ENCODE measurements around the gene TNRC6A. TPM values are rescaled to one million over a fixed set of nuclear protein-coding genes. Genes with fewer than 3 reads are reported as not detected.

The TNRC6A gene
- total RNA-seq, 1 experiment from 2014 or later: 20.3 TPM

DNA sequence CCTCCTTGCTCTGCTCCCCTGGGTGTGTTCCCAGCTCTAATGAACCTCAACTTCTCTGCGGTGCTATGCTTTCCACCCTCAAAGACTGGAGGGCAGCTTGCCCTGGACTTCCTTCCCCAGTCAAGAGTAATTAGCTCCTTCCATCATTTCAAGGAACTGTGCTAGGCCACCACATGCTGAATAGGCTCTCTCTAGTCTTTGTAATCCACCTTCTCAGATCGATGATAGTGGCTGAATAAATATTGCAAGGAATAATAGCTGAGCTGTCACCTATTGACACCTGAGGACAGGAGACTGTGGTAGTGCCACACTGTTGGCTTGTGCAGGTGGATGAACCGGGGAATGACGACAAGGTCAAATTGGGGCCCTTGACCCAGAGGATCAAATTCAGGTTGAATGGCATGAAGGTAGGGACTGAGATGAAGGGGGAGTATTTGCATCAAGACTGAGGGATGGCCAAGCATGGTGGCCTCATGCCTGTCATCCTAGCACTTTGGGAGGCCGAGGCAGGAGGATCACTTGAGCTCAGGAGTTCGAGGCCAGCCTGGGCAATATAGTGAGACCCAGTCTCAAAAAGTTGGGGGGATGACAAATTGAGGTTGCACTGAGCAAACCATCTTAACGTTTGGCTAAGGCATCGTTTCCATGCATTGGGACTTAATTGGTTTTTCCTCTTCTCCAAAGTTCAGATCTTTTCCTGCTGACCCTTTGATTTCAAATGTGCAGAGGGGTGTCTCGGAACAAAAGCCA, 97.5 kb downstream of the TNRC6A start:
- intact Hi-C loops (cut with micrococcal nuclease): no loop called here
- no peaks in the 10 kb centered on the region for H3K4me1 ChIP-seq (ENCODE audit: insufficient read depth, low read length)
- H3K4me3 ChIP-seq (ENCODE audit: low read length): no peak overlapping the region
- no TSS peak for BruUV-seq (replicated peaks)
- H3F3A ChIP-seq (ENCODE audit: low read length, unreplicated experiment): no peaks in the 10 kb centered on the region
- no peak overlapping the region for H3K4me2 ChIP-seq (ENCODE audit: low read length)
- no peaks in the 10 kb centered on the region for H3K79me2 ChIP-seq (ENCODE audit: low read length)
- H4K20me1 ChIP-seq (ENCODE audit: low read length): no peaks in the 10 kb centered on the region
- CTCF ChIA-PET: no interaction called here
- H3K9me3 ChIP-seq (ENCODE audit: low read length): no peaks in the 10 kb centered on the region
- no peak overlapping the region for H3K27ac ChIP-seq (ENCODE audit: low read length)
- H2AFZ ChIP-seq (ENCODE audit: low read length): no peak overlapping the region
- POLR2A ChIA-PET (ENCODE audit: unreplicated experiment): no interaction called here
- peaks cover 4% of the 10 kb centered on the region; the same call in 1 of the 2 replicates for H3K36me3 ChIP-seq (ENCODE audit: low read depth, low read length)
- no peak for ATAC-seq
- no peak overlapping the region for H3K9ac ChIP-seq (ENCODE audit: low read length)
- TF ChIP-seq CTCF (conservative IDR thresholded peaks at IDR 0.05; ENCODE audit: low read depth, low read length): no peak
- DNase-seq: no peak
- no peaks in the 10 kb centered on the region for H3K27me3 ChIP-seq (ENCODE audit: low read length)
- H3K9me2 ChIP-seq (replicated peaks; ENCODE audit: low read length): no peaks in the 10 kb centered on the region

DNA sequence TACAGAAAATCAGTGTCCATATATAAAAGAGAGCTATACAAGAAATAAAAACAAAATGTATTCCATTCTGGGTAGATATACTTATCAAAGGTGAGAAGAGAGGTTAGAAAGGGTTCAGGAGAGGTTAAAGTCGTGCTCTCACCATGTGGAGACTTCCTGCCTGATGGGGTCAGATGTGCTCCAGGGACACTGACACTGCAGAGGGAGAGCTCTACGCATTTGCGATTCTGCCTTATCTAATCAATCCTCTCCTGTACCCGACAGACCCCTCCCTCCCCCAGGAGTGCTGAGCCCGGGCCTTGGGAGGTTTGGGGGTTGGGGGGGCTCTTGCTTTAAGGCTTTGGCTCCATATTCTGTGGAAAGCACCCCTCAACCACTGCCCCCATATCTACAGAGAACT, 99.7 kb downstream of the TNRC6A start:
- ChIA-PET POLR2A (ENCODE audit: unreplicated experiment) (no interaction called here), CTCF (no interaction called here)
- Histone ChIP-seq H4K20me1 (ENCODE audit: low read length) (no peaks in the 10 kb centered on the region), H2AFZ (ENCODE audit: low read length) (no peak overlapping the region), H3K4me3 (ENCODE audit: low read length) (no peak overlapping the region), H3K27ac (ENCODE audit: low read length) (no peak overlapping the region), H3K9me2 (replicated peaks; ENCODE audit: low read length) (no peaks in the 10 kb centered on the region), H3K36me3 (ENCODE audit: low read depth, low read length) (peaks cover 4% of the 10 kb centered on the region; the same call in 1 of the 2 replicates), H3K27me3 (ENCODE audit: low read length) (no peaks in the 10 kb centered on the region), H3K9ac (ENCODE audit: low read length) (no peak overlapping the region), H3K9me3 (ENCODE audit: low read length) (no peaks in the 10 kb centered on the region), H3K4me2 (ENCODE audit: low read length) (no peak overlapping the region), H3K4me1 (ENCODE audit: insufficient read depth, low read length) (peaks cover under 1% of the 10 kb centered on the region; the same call in 1 of the 2 replicates), H3K79me2 (ENCODE audit: low read length) (no peaks in the 10 kb centered on the region), H3F3A (ENCODE audit: low read length, unreplicated experiment) (no peaks in the 10 kb centered on the region)
- DNase-seq: no peak
- TF ChIP-seq EZH2 (IDR thresholded peaks at IDR 0.05; ENCODE audit: low read length, unreplicated experiment) (no peak), CTCF (conservative IDR thresholded peaks at IDR 0.05; ENCODE audit: low read depth, low read length) (no peak), EZH2phosphoT487 (IDR thresholded peaks at IDR 0.05; ENCODE audit: borderline replicate concordance, low read length) (no peak)
- intact Hi-C loops (cut with micrococcal nuclease): no loop called here
- no TSS peak for BruUV-seq (replicated peaks)
- no peak for ATAC-seq

GRCh38 chr16:24833352-24833751, 103.9 kb downstream of the TNRC6A start:
- POLR2A ChIA-PET (ENCODE audit: unreplicated experiment): interaction anchor here (0.6 kb wide), 1 partner anchor 23 kb away, joined by 6 read pairs; no protein-coding TSS in a partner anchor
- intact Hi-C loops (cut with micrococcal nuclease): loop anchor here (10.0 kb wide), 2 partner anchors 71 to 181 kb away; partner anchors contain the start of gene ARHGAP17
- H3K27me3 ChIP-seq (ENCODE audit: low read length): no peaks in the 10 kb centered on the region

More at GRCh38 chr16:24833352-24833751, 103.9 kb downstream of the TNRC6A start:
- Histone ChIP-seq H2AFZ (ENCODE audit: low read length) (no peak overlapping the region), H3K4me3 (ENCODE audit: low read length) (no peak overlapping the region), H3K9me2 (replicated peaks; ENCODE audit: low read length) (no peaks in the 10 kb centered on the region), H3K36me3 (ENCODE audit: low read depth, low read length) (no peaks in the 10 kb centered on the region), H3K9ac (ENCODE audit: low read length) (no peak overlapping the region), H3K4me1 (ENCODE audit: insufficient read depth, low read length) (peaks cover 3% of the 10 kb centered on the region), H3K79me2 (ENCODE audit: low read length) (no peaks in the 10 kb centered on the region), H3K9me3 (ENCODE audit: low read length) (no peaks in the 10 kb centered on the region), H4K20me1 (ENCODE audit: low read length) (no peaks in the 10 kb centered on the region), H3K4me2 (ENCODE audit: low read length) (no peak overlapping the region), H3F3A (ENCODE audit: low read length, unreplicated experiment) (no peaks in the 10 kb centered on the region), H3K27ac (ENCODE audit: low read length) (no peak overlapping the region)
- DNase-seq (no peak), ATAC-seq (no peak)
- no TSS peak for BruUV-seq (replicated peaks)
- TF ChIP-seq EZH2phosphoT487 (IDR thresholded peaks at IDR 0.05; ENCODE audit: borderline replicate concordance, low read length) (no peak), CTCF (conservative IDR thresholded peaks at IDR 0.05; ENCODE audit: low read depth, low read length) (no peak), EZH2 (IDR thresholded peaks at IDR 0.05; ENCODE audit: low read length, unreplicated experiment) (no peak)
- CTCF ChIA-PET: interaction anchor here (0.6 kb wide), 1 partner anchor 119 kb away, joined by 3 read pairs; no protein-coding TSS in a partner anchor

Measured in PC-3 (cell line).